ENCODE results near the gene DHRS7C.

GRCh38 chr17:9798008-9798407 lies 6.6 kb upstream of the DHRS7C start:
- no peak for TF ChIP-seq CTCF (IDR thresholded peaks at IDR 0.05; ENCODE audit: low read depth, low read length)
- no peak for TF ChIP-seq POLR2A (IDR thresholded peaks at IDR 0.05; ENCODE audit: extremely low read depth, insufficient read length)
- TF ChIP-seq, protein P1, sequence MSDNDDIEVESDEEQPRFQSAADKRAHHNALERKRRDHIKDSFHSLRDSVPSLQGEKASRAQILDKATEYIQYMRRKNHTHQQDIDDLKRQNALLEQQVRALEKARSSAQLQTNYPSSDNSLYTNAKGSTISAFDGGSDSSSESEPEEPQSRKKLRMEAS (IDR thresholded peaks at IDR 0.05; ENCODE audit: low read depth, low read length) = no peak
